Gastroesophageal sphincter (tissue), 3 donors: ENCODE measurements around the gene NUDT16L1.

Experiments used
- CTCF ChIP-seq, 4 experiments: fragments of 200-600 bp in 2 of 4; fragments of 450-650 bp in 2 of 4; sonication (generic) in 1 of 4; IDR thresholded peaks; one replicate each; pipeline ENCODE4 v1.5.1; 2017 to 2019; ENCODE audit warnings: antibody characterized with exemption in 4 of 4, mild to moderate bottlenecking in 2 of 4, moderate library complexity in 2 of 4
- EP300 ChIP-seq: sonication (generic); formaldehyde crosslinking; IDR thresholded peaks from one replicate; pipeline ENCODE4 v1.6.1; 2017; ENCODE audit warnings: antibody characterized with exemption, mild to moderate bottlenecking

GRCh38 chr16:4684763-4685162 lies 8.6 kb upstream of the NUDT16L1 start:
- no peak for TF ChIP-seq EP300
- TF ChIP-seq CTCF (IDR thresholded peaks at IDR 0.05) = no peak
